ENCODE results near the gene TMEM91.
A peak's percentile ranks its signal among the peaks of the same experiment; 100 is the strongest.

TMEM91 gene

DNA sequence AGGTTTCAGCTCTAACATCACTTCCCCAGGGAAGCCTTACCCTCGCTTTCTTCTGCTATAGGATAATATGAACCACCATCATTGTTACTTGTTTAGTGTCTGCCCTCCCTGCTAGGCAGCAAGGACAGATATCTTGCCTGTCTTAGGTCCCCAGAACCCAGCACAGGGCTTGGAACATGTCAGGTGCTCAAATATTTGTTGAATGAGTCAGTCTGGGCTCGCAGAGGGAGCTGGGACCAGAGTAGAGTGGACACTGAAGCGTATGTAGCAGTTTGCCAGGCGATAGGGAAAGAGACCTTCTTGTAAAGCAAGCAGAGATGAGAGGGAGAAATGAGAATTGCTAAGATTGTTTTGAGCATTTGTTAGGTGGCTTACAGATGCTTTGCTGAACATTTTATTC is 33.0 kb downstream of the TMEM91 start:
- Histone ChIP-seq H3K9ac (ENCODE audit: low read length) (peak overlapping the region; percentile 41), H3K27me3 (ENCODE audit: control insufficient read depth, insufficient read depth, low read length) (no peaks in the 10 kb centered on the region), H3K4me3 (ENCODE audit: low read length) (no peak overlapping the region), H3K9me3 (ENCODE audit: control insufficient read depth, low read length) (no peaks in the 10 kb centered on the region), H3K4me1 (ENCODE audit: control insufficient read depth, insufficient read depth, low read length) (peaks cover 39% of the 10 kb centered on the region), H3K36me3 (ENCODE audit: control insufficient read depth, insufficient read depth, low read length) (no peaks in the 10 kb centered on the region)

DNA sequence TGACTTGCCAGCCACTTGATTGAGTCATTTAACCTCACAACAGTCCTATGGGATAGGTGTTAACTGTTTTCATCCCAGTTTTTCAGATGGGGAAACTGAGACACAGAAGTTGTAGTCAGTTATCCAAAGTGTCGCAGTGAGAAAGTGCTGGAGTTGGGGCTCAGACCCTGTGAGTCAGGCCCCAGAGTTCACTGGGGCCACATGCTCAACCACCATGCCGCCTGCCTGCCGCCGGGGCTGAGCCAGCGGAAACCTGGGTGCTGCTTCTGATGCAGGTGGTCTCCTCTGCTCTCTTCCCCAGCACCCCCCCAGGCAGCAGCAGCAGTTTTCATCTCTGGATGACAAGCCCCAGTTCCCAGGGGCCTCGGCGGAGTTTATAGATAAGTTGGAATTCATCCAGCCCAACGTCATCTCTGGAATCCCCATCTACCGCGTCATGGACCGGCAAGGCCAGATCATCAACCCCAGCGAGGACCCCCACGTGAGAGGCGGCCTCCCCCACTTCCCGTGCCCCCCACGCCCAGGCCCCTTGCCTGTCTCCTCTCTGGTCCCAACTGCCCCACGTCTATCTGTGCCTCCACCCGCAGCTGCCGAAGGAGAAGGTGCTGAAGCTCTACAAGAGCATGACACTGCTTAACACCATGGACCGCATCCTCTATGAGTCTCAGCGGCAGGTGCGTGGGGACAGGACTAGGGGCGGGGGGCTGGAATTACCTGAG is 34.2 kb downstream of the TMEM91 start:
- no peaks in the 10 kb centered on the region for H3K27me3 ChIP-seq (ENCODE audit: control insufficient read depth, insufficient read depth, low read length)
- H3K9me3 ChIP-seq (ENCODE audit: control insufficient read depth, low read length) = no peaks in the 10 kb centered on the region
- H3K9ac ChIP-seq (ENCODE audit: low read length) = peak overlapping the region; percentile 41
- H3K36me3 ChIP-seq (ENCODE audit: control insufficient read depth, insufficient read depth, low read length) = no peaks in the 10 kb centered on the region
- no peak overlapping the region for H3K4me3 ChIP-seq (ENCODE audit: low read length)
- H3K4me1 ChIP-seq (ENCODE audit: control insufficient read depth, insufficient read depth, low read length) = peaks cover 42% of the 10 kb centered on the region

DNA sequence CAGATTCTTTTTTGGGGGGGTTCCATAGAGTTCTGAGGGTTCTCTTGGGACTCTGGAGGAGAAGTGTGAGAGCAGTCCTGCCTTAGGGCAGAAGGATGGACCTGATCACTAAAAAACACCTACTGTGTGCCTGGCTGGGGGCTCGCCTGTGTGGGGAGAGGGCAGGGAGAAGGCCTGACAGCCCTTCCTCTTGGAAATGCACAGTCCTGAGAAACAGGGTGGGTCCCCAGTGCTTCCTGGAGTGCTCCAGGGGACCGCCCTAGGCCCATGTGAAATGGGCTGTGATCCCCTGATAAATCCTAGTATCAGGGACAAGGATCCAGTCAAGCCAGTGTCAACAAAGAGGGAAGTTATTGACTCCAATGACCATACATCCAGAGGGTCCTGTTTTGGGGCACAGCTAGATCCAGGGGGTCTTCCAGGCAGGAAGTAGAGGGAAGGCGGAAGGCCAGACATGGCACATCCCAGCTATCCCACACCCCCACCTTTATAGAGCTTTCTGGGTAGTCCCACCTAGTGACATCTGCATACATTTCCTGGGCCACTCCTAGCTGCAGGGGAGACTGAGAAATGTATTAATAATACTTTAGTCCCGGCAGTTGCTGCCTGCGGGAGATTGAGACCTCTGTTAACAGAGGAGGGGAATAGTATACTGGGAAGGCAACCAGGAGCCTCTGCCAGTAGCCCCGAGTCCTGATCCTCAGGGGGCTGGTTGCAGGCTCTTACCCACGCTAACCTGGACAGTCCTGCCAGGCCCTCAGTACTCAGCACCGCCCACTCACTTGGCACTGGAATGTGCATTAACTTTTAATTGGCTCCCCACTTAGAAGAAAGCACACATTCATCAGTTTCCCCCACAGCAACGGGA is 35.0 kb downstream of the TMEM91 start:
- Histone ChIP-seq H3K9ac (ENCODE audit: low read length) (no peak overlapping the region), H3K9me3 (ENCODE audit: control insufficient read depth, low read length) (no peaks in the 10 kb centered on the region), H3K36me3 (ENCODE audit: control insufficient read depth, insufficient read depth, low read length) (no peaks in the 10 kb centered on the region), H3K4me3 (ENCODE audit: low read length) (no peak overlapping the region), H3K4me1 (ENCODE audit: control insufficient read depth, insufficient read depth, low read length) (peaks cover 48% of the 10 kb centered on the region), H3K27me3 (ENCODE audit: control insufficient read depth, insufficient read depth, low read length) (no peaks in the 10 kb centered on the region)

DNA sequence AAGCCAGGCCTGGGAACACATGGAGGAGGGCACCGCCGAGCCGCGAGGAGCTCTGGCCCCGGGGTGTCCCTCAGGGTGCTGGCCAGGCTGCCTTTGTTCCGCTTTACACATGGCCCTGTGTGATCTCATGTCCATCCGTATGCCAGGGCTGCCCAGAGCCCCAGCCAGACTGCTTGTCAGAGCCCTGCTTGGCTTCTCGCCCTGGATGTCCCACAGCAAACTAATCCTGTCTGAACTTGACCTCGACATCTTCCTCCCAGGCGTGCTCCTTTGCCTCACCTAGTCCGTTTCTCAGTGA is 35.6 kb downstream of the TMEM91 start:
- no peak overlapping the region for H3K9ac ChIP-seq (ENCODE audit: low read length)
- no peaks in the 10 kb centered on the region for H3K36me3 ChIP-seq (ENCODE audit: control insufficient read depth, insufficient read depth, low read length)
- H3K4me3 ChIP-seq (ENCODE audit: low read length) = no peak overlapping the region
- no peaks in the 10 kb centered on the region for H3K27me3 ChIP-seq (ENCODE audit: control insufficient read depth, insufficient read depth, low read length)
- H3K4me1 ChIP-seq (ENCODE audit: control insufficient read depth, insufficient read depth, low read length) = peaks cover 54% of the 10 kb centered on the region
- no peaks in the 10 kb centered on the region for H3K9me3 ChIP-seq (ENCODE audit: control insufficient read depth, low read length)

DNA sequence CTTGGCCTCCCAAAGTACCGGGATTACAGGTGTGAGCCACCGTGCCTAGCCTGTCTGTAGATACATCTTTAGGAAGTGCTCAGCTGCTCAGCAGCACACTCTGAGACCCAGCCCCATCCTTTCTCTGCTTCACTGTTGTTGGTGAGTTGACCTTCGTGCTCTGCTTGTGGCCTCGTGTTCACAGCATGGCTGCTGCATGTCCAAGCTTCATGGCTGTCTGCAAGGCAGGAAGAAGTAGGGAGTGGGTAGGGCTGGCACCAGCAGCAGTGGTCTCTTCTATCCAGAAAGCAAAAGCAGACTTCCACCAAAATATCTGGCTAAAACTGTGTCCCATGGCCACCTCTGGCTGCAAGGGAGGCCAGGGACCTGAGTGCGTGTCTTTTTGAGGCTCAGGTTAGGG is 36.6 kb downstream of the TMEM91 start:
- no peak overlapping the region for H3K4me3 ChIP-seq (ENCODE audit: low read length)
- H3K9me3 ChIP-seq (ENCODE audit: control insufficient read depth, low read length) = no peaks in the 10 kb centered on the region
- H3K9ac ChIP-seq (ENCODE audit: low read length) = no peak overlapping the region
- no peaks in the 10 kb centered on the region for H3K36me3 ChIP-seq (ENCODE audit: control insufficient read depth, insufficient read depth, low read length)
- no peaks in the 10 kb centered on the region for H3K27me3 ChIP-seq (ENCODE audit: control insufficient read depth, insufficient read depth, low read length)
- peaks cover 53% of the 10 kb centered on the region for H3K4me1 ChIP-seq (ENCODE audit: control insufficient read depth, insufficient read depth, low read length)

DNA sequence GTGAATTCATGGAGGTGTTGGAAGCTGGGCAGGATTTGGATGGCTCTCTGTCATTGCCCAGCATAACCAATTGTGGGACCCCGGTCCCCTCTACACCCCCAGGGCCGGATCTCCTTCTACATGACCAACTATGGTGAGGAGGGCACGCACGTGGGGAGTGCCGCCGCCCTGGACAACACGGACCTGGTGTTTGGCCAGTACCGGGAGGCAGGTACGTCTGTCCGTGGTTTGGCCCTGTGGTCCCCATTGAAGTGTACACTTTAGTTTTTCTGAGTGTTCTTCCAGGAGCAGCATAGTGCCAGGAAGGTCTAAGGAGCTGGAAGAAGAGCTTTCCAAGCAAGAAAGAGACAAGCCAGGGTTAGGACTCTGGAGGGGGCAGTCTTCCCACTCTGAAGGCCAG is 37.6 kb downstream of the TMEM91 start:
- Histone ChIP-seq H3K4me1 (ENCODE audit: control insufficient read depth, insufficient read depth, low read length) (peaks cover 43% of the 10 kb centered on the region), H3K27me3 (ENCODE audit: control insufficient read depth, insufficient read depth, low read length) (no peaks in the 10 kb centered on the region), H3K9me3 (ENCODE audit: control insufficient read depth, low read length) (no peaks in the 10 kb centered on the region), H3K36me3 (ENCODE audit: control insufficient read depth, insufficient read depth, low read length) (peaks cover 2% of the 10 kb centered on the region), H3K9ac (ENCODE audit: low read length) (no peak overlapping the region), H3K4me3 (ENCODE audit: low read length) (no peak overlapping the region)

DNA sequence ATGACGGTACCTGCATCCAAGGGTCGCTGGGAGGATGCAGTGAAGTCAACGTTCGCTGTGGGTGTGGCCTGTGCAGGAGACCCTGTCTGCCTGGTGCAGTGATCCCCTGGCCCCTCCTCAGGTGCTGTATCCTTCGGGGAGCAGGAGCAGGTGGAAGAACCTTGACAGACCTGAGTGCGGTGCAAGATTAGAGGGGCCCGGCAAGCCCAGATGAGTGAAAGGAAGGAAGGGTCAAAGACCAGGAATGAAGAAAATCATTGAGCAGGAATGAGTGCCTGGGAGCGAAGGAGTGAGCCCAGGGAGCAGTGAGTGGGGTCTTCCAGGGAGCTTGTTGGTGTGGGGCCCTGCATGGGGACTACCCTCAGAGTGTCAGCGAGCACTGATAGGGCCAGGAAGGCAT is 38.1 kb downstream of the TMEM91 start:
- Histone ChIP-seq H3K4me3 (ENCODE audit: low read length) (no peak overlapping the region), H3K9me3 (ENCODE audit: control insufficient read depth, low read length) (no peaks in the 10 kb centered on the region), H3K27me3 (ENCODE audit: control insufficient read depth, insufficient read depth, low read length) (no peaks in the 10 kb centered on the region), H3K36me3 (ENCODE audit: control insufficient read depth, insufficient read depth, low read length) (peaks cover 6% of the 10 kb centered on the region), H3K9ac (ENCODE audit: low read length) (no peak overlapping the region), H3K4me1 (ENCODE audit: control insufficient read depth, insufficient read depth, low read length) (peaks cover 38% of the 10 kb centered on the region)

DNA sequence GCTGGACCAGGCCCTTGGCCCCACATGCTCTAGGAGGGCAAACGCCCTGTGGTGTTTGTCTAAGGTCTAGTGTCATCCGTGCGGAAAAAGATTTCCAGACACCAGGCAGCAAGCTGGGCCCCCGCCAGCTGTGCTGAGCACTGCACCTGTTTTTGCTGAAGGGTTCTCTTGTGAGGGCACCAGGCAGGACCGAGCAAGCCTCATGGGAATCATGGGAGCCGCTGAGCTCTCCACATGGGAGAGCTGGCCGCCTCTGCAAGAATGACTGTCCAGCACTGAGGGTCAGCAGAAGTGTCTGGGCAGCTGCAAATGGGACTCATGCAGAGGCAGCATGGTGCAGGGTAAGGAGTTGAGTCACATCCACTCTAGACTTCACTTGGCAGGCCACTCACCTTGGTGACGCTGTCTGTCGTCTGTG is 38.8 kb downstream of the TMEM91 start:
- Histone ChIP-seq H3K27me3 (ENCODE audit: control insufficient read depth, insufficient read depth, low read length) (no peaks in the 10 kb centered on the region), H3K4me3 (ENCODE audit: low read length) (no peak overlapping the region), H3K9me3 (ENCODE audit: control insufficient read depth, low read length) (no peaks in the 10 kb centered on the region), H3K9ac (ENCODE audit: low read length) (no peak overlapping the region), H3K4me1 (ENCODE audit: control insufficient read depth, insufficient read depth, low read length) (peaks cover 31% of the 10 kb centered on the region), H3K36me3 (ENCODE audit: control insufficient read depth, insufficient read depth, low read length) (peaks cover 6% of the 10 kb centered on the region)

DNA sequence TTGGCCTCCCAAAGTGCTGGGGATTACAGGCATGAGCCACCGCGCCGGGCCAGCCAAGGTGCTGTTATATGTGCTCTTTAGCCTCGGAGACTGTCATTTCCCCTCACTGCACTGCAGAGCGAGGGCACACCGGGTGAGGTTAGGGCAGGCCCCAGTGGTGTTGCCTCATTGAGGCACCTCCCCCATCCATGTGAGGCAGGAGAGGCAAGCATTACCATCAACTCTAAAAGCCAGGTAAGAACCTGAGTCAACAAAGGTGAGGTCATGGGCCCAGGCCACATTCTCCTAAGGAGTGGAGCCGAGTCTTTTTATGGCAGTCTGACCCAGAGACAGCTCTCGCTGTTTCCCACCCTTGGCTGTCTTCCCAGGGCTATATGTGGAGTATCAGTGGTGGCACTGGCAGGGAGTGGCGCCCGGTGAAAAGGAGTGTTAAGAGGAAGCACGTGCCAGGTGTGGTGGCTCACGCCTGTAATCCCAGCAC is 39.9 kb downstream of the TMEM91 start:
- Histone ChIP-seq H3K4me3 (ENCODE audit: low read length) (no peak overlapping the region), H3K9me3 (ENCODE audit: control insufficient read depth, low read length) (no peaks in the 10 kb centered on the region), H3K9ac (ENCODE audit: low read length) (no peak overlapping the region), H3K36me3 (ENCODE audit: control insufficient read depth, insufficient read depth, low read length) (peaks cover 6% of the 10 kb centered on the region), H3K4me1 (ENCODE audit: control insufficient read depth, insufficient read depth, low read length) (peaks cover 26% of the 10 kb centered on the region), H3K27me3 (ENCODE audit: control insufficient read depth, insufficient read depth, low read length) (no peaks in the 10 kb centered on the region)

DNA sequence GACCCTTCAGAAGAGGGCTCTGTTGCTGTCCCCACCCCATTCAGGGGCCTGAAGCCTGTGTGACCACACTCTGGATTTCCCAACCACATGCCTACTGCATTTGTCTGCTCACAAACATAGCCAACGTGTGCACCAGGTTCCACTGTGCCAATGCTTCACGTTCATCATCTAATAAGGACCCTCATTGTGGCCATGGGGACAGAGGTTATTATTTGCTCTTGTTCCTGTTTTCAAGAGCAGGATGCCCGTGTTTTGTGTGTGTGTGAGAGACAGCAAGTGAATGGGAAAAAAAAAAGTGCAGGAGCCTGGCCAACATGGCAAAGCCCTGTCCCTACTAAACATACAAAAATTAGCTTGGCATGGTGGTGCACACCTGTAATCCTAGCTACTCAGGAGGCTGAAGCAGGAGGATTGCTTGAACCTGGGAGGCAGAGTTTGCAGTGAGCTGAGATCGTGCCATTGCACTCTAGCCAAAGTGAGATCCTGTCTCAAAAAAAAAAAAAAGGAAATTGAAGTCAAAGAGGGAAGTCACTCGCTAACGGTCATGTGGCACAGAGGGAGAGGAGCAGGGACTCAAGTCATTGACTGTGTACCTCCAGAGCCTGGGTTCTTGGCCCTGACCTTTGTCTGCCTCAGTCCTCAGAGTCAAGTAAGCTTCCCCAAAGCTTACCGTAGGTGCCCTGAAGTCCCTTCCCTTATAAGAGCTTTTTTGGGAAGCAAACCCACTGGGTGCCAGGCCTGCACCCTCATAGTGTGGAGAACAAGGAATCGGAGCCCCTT is 44.0 kb downstream of the TMEM91 start:
- no peak overlapping the region for H3K4me3 ChIP-seq (ENCODE audit: low read length)

DNA sequence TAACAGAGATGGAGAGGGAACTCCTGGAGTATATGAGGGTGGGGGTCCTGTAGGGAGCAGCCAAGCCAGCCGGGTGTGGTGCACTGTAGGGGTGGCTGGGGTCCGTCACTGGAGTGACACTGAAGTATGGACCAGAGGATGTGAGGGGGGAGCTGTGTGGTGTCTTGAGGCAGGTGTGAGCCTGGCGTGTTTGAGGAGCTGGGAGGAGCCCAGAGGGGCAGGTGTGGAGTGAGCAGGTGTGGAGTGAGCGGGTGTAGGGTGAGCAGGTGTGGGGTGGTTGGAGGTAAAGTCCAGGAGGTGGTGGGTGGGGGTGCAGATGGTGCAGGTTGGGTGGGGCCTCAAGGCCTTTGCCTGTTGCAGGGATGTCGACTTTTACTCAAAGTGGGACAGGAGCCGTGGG is 45.0 kb downstream of the TMEM91 start:
- Histone ChIP-seq H3K9me3 (ENCODE audit: control insufficient read depth, low read length) (no peaks in the 10 kb centered on the region), H3K27me3 (ENCODE audit: control insufficient read depth, insufficient read depth, low read length) (no peaks in the 10 kb centered on the region), H3K4me3 (ENCODE audit: low read length) (no peak overlapping the region), H3K9ac (ENCODE audit: low read length) (no peak overlapping the region), H3K4me1 (ENCODE audit: control insufficient read depth, insufficient read depth, low read length) (peaks cover 38% of the 10 kb centered on the region), H3K36me3 (ENCODE audit: control insufficient read depth, insufficient read depth, low read length) (peaks cover 13% of the 10 kb centered on the region)

More for the DNA sequence above, 44.0 kb downstream of the TMEM91 start:
- Histone ChIP-seq H3K27me3 (ENCODE audit: control insufficient read depth, insufficient read depth, low read length) (no peaks in the 10 kb centered on the region), H3K4me1 (ENCODE audit: control insufficient read depth, insufficient read depth, low read length) (peaks cover 33% of the 10 kb centered on the region), H3K9me3 (ENCODE audit: control insufficient read depth, low read length) (no peaks in the 10 kb centered on the region), H3K36me3 (ENCODE audit: control insufficient read depth, insufficient read depth, low read length) (peaks cover 13% of the 10 kb centered on the region), H3K9ac (ENCODE audit: low read length) (no peak overlapping the region)

DNA sequence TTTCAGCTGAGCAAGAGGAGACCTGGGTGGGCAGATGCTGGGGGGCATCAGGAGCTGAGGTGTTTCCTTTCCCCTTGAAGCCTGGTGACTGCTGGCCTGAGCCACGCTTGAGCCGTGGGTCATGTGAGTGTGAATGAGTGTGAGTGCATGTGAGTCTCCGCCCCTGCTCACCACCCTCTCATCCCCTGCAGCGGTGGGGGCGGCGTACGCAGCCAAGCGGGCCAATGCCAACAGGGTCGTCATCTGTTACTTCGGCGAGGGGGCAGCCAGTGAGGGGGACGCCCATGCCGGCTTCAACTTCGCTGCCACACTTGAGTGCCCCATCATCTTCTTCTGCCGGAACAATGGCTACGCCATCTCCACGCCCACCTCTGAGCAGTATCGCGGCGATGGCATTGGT is 45.6 kb downstream of the TMEM91 start:
- Histone ChIP-seq H3K9me3 (ENCODE audit: control insufficient read depth, low read length) (no peaks in the 10 kb centered on the region), H3K4me3 (ENCODE audit: low read length) (no peak overlapping the region), H3K9ac (ENCODE audit: low read length) (no peak overlapping the region), H3K36me3 (ENCODE audit: control insufficient read depth, insufficient read depth, low read length) (peaks cover 13% of the 10 kb centered on the region), H3K4me1 (ENCODE audit: control insufficient read depth, insufficient read depth, low read length) (peaks cover 39% of the 10 kb centered on the region), H3K27me3 (ENCODE audit: control insufficient read depth, insufficient read depth, low read length) (no peaks in the 10 kb centered on the region)
